Measurements from ENCODE around the gene GRIN1.
"Not testable (repeated sequence)": the region's sequence is repeated elsewhere in the genome, so short reads cannot be mapped to it uniquely, and the experiment has no call there.

The GRIN1 gene

DNA sequence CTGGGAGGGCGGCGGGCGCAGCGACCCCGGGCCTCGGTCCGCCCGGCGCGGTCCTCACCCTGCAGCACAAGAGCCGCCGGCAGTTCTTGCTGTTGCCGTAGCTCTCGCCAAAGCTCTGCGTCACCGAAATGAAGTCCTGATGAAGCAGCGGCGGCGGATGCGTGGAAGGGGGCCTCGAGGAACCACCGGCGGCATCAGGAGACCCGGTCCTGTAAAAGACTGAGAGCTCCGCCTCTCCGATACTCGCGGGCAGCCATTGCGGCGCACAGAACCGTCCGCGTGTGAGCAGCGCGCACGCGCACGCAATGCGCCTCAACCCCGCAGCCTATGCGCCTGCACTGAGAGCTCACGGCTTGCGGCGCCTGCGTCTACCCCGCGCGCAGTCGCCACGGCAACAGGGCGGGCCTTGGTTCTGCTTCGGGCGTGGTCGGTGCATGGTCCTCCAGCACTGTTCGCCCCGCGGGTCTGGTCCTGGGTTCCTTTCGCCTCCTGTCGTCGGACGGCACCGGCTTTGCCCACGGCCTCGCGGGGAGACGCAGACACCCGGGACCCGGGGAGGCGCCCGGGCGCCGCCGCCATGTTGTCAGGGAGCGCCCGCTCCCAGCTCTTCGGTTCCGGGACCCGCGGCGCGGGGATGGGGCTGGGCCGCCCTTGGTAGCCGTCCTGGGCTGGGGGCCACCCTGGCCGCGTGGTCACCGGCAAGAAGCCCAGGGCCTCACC, 9.3 kb upstream of the GRIN1 start:
- peak; percentile 69 for DNase-seq

DNA sequence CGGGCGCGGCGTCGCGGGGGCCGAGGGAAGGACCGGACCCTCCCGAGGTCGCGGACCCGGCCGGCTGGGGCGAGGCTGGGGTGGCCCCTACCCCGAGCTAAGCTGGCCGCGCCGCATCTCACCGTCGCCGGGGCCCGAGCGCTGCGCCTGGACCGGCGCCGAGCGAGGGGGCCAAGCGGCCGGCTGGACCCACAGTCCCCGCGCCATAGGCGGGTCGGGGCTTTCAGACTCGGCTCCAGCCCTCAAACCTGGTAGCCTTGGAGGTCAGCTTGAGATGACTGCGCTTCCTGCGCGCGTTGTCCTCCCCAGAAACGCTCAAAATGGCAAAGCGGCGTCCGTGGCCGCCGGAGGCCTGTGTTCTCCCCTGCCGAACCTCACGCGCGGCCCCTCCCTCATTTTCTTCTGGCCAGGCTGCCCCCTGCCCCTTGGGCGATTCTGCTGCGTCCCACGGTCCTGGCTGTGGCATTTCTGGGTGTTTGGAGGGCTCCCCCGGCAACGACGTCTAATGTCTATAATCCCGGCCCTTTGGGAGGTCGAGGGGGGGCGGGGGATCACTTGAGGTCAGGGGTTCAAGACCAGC, 8.7 kb upstream of the GRIN1 start:
- DNase-seq = no peak

DNA sequence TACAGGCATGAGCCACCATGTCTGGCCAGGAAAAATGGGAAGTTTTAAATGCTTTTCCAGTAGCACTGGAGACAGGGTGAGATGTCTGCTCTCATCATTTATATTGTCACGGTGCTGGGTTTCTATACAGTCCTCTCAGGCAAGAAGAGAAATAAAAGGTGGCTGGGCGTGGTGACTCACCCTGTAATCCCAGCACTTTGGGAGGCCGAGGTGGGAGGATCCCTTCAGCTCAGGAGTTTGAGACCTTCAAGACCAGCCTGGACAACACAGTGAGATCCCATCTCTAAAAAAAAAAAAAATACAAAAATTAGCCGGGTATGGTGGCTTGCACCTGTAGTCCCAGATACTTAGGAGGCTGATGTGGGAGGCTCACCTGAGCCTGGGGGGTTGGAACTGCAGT, 4.8 kb upstream of the GRIN1 start:
- DNase-seq = no peak

DNA sequence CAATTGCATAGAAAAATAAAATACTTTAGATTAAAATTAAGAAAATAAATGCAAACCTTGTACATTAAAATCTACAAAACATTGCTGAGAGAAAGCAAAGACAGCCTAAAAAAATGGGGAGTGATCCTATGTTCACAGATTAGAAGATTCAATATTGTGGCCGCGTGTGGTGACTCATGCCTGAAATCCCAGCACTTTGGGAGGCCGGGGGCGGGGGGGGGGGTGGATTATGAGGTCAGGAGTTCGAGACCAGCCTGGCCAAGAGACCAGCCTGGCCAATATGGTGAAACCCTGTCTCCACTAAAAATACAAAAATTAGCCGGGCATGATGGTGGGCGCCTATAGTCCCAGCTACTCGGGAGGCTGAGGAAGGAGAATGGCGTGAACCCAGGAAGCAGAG, 3.8 kb upstream of the GRIN1 start:
- not testable (repeated sequence) for DNase-seq

DNA sequence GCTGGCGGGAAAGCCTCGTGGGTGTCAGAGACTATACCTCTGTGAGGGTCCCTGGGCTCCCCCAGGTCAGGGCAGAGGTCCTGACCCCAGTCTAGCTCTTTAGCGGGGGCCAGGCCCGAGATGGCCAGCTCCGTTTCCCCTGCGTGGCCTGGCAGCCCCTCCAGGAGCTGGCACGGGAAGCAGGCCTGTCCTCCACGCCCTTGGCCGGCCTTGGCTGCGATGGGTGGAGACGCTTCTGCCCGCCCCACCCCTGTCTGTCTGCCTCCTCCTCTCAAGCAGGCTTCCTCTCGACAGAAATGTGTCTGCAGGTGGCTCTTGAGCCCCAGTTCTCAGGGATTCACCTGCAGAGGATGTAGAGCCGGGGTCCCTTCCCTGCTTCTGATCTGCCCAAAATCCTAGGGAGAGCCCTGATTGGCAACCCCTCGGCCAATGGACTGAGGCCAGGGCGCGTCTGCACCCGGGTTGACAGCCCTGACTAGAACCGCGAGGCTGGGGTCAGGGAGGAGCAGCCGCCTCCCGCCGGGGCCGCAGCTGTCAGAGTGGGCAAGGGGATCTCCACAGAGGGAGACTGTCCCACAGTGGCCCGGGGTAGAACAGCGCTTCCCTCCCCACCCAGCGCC, 2.6 kb upstream of the GRIN1 start:
- no peak for DNase-seq

DNA sequence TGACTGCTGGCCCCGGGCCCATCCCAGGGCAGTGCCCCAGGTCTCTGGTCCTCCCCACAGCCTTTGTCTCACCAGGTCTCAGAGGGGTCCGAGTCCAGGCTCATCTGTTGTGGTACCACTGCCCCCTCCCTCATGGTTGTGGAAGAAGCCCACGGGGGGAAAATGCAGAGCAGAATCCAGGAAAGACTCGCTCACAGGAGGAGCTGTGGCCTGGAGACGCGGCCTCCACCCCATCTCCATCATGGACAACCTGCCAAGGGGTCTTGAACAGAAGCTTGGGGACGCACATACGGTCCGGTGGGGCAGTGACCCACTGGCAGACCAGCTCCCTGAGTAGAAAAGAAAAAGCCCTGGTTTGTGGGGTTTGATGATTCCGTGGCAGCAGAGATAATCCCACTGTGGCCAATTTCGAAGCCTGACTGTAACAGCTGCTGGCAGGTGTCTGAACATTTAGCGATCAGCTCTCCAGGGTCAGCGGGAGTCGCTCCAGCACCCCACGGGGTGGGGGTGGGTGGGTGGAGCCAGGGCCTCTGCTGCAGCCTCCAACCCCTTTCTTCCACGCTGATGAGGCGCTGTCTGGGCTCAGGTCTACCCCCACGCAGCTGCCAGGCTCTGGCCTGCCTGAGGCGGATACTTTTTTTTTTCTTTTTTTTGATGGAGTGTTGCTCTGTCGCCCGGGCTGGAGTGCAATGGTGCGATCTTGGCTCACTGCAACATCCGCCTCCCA, 1.9 kb upstream of the GRIN1 start:
- no peak for DNase-seq

DNA sequence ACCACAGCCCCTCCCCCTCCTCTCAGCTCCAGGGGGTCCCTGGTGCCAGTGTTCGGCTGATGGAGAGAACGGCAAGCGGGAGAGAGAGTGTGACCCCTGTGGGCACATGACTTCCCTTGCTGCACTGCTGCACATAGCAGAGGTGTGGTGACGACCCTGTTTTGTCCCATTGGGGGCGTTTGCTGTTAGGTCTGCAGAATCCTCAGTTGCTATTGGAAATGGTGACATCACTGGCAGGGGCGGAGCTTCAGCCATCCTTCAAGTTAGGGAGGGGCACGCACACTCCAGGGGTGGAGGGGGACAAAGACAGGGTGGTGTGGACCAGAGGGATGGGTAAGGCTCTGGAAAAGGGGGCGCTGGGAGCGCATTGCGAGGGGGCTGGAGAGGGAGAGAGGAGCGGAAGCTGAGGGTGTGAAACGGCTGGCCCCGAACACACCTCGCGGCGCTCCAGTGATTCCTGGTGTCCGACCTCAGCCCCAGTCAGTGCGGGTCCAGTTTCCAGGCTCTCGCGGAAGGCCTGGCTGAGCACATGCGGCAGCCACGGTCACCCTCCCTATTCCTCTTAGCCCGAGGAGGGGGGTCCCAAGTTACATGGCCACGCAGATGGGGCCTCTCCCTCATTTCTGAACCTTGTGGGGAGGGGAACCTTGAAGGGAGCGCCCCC, 764 bp upstream of the GRIN1 start:
- DNase-seq = no peak

DNA sequence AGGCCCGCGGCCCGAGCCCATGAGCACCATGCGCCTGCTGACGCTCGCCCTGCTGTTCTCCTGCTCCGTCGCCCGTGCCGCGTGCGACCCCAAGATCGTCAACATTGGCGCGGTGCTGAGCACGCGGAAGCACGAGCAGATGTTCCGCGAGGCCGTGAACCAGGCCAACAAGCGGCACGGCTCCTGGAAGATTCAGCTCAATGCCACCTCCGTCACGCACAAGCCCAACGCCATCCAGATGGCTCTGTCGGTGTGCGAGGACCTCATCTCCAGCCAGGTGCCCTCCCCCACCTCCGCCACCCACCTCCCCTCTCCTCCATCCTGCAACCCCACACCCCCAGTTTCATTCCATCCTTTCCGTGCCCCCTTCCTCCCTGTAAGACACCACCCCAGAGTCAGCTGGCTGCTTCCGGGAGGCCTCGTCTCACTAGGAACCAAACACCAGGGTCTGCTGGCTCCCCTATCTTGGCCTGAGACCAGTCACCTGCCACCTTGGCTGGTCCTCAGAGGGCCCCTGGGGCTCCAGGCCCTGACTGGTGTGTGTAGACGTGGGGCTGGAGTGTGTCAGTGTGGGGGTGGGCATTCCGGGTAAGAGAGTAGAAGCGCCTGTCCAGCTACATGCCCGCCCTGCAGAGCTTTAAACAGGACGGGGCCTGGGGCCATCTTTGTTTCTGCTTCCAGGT, 655 bp downstream of the GRIN1 start:
- DNase-seq = no peak

DNA sequence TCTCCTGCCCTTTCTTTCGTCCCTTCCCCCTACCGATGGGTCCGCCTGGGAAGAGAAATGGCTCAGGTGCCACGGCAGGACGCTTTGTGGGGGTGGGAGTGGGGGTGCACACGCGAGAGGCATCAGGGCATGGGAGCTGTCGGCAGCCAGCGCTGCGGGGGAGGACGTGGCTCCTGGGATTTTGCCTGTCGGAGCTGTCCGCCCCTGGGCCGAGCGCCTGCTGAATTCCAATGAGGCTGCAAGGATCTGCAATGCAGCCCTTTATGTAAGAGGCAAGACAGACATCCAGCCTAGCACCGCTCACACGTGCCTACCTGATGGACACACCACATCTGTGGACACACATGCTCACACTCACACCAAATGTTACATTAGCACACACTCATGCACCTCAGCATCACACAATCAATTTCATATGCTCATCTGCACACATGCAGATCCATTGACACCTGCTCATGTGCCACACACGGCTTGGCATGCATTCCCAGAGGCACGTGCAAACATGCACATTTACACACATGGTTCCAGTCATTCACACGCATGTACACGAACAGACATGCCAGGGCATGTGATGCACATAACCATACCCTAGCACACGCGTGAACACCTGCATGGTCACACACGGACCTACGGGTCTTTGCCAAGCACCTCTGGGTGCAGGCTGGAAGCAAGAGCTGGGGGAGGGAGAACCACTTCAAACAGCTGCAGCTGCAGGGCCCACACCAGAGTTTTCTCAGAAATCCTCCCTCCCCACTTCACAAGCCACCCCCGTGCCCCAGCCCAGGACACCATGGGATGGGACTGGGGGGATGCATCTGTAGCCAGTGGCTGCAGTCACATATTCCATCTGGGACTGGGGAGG, 1.4 kb downstream of the GRIN1 start:
- no peak for DNase-seq

DNA sequence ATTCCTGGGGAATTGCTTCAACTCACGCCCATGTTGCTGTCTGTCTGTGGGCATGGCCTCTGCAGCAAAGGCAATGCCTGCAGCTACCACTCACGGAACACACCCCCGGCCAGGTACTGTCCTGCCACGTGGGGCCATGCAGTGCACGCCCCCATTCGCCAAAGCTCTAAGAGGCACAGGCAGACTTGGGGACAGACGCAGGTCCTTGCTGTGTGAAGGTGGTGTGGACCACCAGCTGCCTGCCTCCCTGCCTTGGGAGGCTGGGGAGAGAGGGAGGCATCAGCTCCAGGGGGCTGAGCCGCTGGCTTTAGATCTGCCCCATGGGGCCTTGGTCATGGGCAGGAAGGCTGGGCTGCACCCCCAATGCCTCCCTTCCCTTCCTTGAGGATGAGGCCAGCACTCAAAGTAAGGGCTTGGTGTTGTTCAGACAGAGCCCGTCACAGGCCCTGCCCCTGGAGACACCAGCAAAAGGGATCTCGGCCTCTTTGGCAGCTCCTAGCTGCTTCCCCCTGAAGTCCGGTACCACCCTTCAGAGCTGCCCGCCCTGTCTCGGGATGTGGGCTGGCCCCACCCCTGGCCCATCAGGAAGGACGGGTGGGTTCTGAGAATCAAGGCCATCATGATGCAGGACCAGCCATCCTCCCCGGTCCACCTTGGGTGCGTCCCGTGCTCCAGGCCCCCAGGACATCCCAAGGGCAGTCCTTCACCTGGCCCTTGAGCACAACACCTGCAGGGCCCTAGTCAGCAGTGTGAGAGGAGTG, 2.3 kb downstream of the GRIN1 start:
- no peak for DNase-seq

DNA sequence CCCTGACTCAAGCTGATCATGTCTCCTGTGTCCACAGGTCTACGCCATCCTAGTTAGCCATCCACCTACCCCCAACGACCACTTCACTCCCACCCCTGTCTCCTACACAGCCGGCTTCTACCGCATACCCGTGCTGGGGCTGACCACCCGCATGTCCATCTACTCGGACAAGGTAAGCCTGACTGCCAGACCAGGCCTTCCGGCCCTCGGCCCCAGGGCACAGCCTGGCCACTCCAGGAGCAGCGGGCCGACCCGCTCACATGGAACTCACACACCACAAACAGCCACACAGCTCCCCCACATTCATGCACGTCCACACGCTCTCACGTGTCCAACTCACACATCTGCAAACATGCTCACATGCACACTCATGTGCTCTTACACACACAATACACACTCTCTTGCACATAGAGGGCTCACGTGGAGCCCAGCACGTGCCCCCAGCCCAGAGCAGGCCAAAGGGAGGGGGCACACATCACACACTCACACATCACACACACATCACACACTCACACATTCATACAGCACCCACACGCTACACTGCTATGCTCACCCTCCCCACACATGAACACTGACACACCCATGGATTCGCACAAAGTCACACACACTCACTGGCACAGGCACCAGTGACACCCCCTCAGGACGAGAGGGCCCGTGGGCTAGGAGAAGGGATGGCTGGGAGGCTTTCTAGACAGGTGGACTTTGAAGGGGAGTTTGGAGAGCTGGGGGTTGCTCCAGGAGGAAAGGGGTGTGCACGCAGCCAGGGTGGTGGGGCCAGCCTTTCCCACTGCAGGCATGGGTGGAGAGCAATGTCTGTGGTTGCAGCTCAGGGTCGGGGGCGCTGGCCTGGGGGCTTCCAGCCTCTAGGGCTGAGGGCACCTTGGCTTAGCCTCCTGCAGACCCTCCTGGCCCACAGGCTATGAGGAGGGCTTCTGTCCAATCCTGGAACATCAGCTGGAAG, 3.3 kb downstream of the GRIN1 start:
- DNase-seq = no peak

DNA sequence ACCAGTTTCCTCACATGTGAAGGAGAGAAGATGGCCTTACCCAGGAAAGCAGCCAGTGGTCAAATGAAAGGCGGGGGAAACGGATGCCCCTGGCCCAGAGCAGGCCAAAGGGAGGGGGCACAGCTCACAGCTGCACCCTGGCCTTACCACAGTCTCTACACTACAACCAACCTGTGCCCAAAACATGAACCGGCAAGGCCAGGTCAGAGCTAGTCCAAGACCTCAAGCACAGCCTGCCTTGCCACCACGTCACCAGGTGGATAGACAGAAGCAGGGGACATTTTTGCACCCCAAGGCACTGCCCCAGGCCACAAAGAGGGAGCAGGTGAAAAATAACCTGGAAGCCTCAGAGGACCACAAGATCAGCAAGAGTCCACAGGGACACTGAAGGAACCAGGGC, 4.5 kb downstream of the GRIN1 start:
- no peak for DNase-seq

DNA sequence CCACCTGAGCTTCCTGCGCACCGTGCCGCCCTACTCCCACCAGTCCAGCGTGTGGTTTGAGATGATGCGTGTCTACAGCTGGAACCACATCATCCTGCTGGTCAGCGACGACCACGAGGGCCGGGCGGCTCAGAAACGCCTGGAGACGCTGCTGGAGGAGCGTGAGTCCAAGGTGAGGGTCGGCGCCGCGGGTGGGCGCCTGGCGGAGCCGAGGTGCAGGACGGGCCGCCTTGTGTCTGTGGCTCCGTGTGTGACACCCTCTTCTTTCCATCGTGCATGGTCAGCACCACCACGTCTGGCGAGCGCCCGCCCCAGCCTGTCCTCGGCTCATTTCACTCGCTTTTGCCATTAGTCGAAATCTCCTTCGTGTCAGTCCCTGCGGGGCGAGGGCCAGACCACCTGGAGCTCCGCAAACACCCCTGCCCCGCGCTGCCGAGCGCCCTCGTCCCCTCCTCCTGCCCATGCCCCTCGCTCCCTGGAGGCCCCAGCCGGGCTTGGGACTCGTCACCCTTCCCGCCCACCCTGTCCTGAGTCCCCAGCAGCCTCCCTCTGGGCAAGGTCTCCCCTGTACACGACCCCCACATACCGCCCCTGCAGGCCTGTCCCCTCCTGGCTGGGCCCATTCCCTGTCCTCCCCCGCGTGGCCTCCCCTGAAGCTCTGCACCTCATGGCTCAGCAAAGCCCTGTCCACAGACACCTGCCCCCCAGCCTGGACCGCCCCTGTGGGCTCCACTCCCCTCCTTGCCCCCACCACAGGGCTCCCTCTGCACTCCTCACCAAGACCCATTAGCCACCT, 7.0 kb downstream of the GRIN1 start:
- no peak for DNase-seq

DNA sequence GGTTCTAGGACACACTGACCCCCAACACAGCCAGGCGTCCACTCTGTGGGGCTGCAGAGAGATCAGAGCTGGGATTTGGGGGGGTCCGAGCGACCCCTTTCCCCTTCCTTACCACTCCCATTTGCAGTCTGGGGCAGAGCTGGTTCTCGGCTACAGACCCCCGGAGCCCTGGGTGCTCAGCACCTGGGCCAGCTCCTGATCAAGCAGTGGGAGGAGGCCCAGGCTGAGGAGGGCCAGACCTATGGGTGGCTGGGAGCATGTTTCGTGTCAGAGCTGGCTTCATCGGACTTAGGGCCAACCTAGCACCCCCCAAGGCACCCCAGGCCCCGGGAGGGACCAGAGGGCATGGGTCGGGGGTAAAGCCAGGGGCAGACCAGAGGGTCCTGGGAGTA, 7.6 kb downstream of the GRIN1 start:
- DNase-seq = no peak

DNA sequence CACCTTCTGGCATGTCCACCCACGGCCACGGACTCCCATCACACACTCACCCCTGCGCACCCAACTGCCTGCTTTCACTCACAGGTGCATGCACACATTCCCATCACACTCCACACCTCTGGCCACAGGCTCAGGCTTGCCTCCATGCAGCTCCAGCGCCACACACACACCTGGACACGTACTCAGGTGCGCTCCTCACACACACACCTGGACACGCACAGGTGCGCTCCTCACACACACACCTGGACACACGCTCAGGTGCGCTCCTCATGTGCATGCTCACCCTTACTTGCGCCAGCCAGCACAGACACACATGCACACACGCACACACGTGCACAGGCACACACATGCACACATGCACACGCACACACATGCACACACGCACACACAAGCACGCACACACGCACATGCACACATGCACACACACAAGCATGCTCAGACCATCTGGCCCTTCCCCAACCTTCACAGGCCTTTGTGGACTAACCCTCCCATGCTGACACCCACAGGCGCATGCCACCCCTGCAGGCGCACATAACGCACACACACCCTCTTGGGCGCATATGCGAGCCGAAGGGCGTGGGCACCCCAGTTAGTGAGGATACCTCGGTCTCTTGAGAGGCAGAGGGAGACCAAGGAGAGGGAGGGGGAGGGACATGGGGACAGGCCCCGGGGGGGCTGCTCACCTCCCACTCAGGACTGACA, 8.3 kb downstream of the GRIN1 start:
- DNase-seq = no peak

DNA sequence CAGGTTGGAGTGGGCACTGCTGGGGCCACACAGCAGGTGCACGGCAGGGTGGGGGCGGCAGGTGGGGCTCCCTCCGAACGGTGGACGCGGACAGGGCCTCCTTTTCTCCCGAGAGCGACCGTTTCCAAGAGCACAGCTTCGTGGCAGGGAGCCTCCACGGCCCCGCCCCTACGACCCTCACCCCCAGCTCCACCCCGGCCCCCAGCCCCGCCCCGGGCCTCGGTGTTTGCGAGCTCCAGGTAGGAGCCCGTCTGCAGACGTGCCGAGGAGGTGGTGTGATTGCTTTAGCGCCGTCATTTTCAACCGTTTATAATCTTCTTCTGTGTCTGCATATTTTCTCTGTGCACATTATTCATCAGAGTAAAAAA, 8.8 kb downstream of the GRIN1 start:
- no peak for DNase-seq

DNA sequence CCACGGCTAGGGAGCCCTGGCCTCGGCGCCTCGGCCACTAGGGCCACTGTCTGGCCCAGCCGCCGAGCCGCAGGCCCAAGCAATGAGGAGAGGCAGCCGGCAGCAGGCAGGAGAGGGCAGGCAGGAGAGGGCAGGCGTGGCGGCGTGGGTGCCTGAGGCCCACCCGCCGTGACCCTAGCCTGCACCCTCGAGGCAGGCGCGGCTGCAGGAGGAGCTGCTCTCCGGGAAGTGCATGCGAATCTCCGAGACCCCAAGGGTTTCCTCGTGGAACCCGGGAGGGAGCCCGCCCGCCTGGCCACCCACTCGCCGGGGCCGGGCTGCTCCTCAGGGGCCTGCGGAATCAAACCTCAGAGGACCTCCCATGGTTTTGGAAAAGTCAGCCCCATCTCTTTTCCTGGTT, 9.3 kb downstream of the GRIN1 start:
- no peak for DNase-seq

DNA sequence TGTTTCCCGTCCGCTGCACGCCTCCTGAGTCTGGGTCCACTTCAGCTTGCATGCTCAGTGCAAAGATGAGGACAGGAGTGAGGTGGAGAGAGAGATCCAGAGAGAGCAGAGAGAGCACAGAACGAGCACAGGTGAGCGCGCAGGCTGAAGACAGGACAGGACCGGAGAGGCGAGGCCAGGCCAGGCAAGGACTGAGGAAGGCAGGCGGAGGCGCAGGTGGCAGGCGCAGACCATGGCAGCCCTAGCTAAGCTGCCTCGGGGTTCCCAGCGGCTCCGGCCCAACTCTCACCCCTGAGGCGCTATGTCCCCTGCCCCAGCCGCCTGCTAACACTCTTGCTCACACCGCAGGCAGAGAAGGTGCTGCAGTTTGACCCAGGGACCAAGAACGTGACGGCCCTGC, 9.7 kb downstream of the GRIN1 start:
- no peak for DNase-seq
